ENCODE measurements around the gene TMEM63C.

Gene TMEM63C

GRCh38 chr14:77203611-77204458 is 22.2 kb downstream of the TMEM63C start:
- Histone ChIP-seq H3K27me3 (ENCODE audit: control insufficient read depth, insufficient read depth, low read length) (peaks cover 52% of the 10 kb centered on the region), H3K4me2 (ENCODE audit: low read length) (no peak overlapping the region), H3K4me3 (ENCODE audit: low read length) (no peak overlapping the region), H3K4me1 (ENCODE audit: control insufficient read depth, insufficient read depth, low read length) (no peaks in the 10 kb centered on the region), H3K9ac (ENCODE audit: low read depth, low read length) (no peak overlapping the region), H3K36me3 (ENCODE audit: insufficient read depth, low read length) (no peaks in the 10 kb centered on the region), H3K9me3 (replicated peaks; ENCODE audit: low read length) (no peaks in the 10 kb centered on the region)

GRCh38 chr14:77204459-77204771 is 22.8 kb downstream of the TMEM63C start:
- H3K9me3 ChIP-seq (replicated peaks; ENCODE audit: low read length) = no peaks in the 10 kb centered on the region
- no peak overlapping the region for H3K4me3 ChIP-seq (ENCODE audit: low read length)
- peaks cover 46% of the 10 kb centered on the region for H3K27me3 ChIP-seq (ENCODE audit: control insufficient read depth, insufficient read depth, low read length)
- no peaks in the 10 kb centered on the region for H3K36me3 ChIP-seq (ENCODE audit: insufficient read depth, low read length)
- H3K4me2 ChIP-seq (ENCODE audit: low read length) = no peak overlapping the region
- H3K4me1 ChIP-seq (ENCODE audit: control insufficient read depth, insufficient read depth, low read length) = no peaks in the 10 kb centered on the region
- no peak overlapping the region for H3K9ac ChIP-seq (ENCODE audit: low read depth, low read length)

DNA sequence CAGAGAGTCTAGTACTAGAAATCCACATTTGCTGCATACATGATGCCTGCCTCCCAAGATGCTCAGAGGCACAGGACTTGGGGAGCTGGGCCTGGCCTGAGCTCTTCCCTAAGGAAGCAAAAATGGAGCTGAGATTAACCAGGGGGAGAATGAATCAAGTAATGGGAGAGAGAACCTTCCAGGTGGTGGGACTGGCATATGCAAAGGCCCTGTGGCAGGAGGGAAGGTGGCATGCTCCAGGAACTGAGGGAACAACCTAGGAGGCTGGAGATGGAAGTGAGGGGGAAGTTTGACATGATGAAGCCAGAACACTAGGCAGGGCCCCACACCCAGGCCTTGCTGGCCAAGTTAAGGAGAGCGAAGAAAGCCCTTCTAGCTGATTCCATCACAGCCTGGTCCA is 23.3 kb downstream of the TMEM63C start:
- peaks cover 43% of the 10 kb centered on the region for H3K27me3 ChIP-seq (ENCODE audit: control insufficient read depth, insufficient read depth, low read length)
- H3K36me3 ChIP-seq (ENCODE audit: insufficient read depth, low read length) = no peaks in the 10 kb centered on the region
- H3K4me1 ChIP-seq (ENCODE audit: control insufficient read depth, insufficient read depth, low read length) = no peaks in the 10 kb centered on the region
- no peak overlapping the region for H3K9ac ChIP-seq (ENCODE audit: low read depth, low read length)
- H3K4me3 ChIP-seq (ENCODE audit: low read length) = no peak overlapping the region
- H3K9me3 ChIP-seq (replicated peaks; ENCODE audit: low read length) = no peaks in the 10 kb centered on the region
- no peak overlapping the region for H3K4me2 ChIP-seq (ENCODE audit: low read length)

DNA sequence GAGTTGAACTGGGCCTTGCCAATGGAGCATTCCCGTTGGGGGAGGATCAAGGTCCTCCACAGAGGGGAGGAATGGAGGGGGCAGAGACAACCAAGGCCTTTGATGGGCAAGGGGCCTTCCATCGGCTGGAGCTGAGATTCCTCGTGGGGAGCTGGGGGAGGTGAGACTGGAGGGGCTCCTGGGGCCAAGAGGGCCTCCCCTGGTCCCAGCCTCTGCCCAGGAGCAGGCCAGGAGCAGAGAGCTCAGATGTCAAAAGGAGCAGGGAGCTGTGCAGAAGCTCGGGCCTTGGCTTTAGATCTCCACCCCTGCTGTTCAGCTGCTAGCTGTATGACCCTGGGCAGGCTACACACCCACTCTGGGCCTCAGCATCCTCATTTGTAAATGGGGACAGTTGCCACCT is 24.0 kb downstream of the TMEM63C start:
- no peaks in the 10 kb centered on the region for H3K36me3 ChIP-seq (ENCODE audit: insufficient read depth, low read length)
- no peak overlapping the region for H3K4me3 ChIP-seq (ENCODE audit: low read length)
- H3K9ac ChIP-seq (ENCODE audit: low read depth, low read length) = no peak overlapping the region
- H3K9me3 ChIP-seq (replicated peaks; ENCODE audit: low read length) = no peaks in the 10 kb centered on the region
- H3K4me1 ChIP-seq (ENCODE audit: control insufficient read depth, insufficient read depth, low read length) = no peaks in the 10 kb centered on the region
- H3K27me3 ChIP-seq (ENCODE audit: control insufficient read depth, insufficient read depth, low read length) = peaks cover 36% of the 10 kb centered on the region
- no peak overlapping the region for H3K4me2 ChIP-seq (ENCODE audit: low read length)

- no peaks in the 10 kb centered on the region for H3K9me3 ChIP-seq (replicated peaks; ENCODE audit: low read length)
- H3K4me1 ChIP-seq (ENCODE audit: control insufficient read depth, insufficient read depth, low read length) = no peaks in the 10 kb centered on the region
- no peak overlapping the region for H3K9ac ChIP-seq (ENCODE audit: low read depth, low read length)
- no peak overlapping the region for H3K4me2 ChIP-seq (ENCODE audit: low read length)
- peaks cover 30% of the 10 kb centered on the region for H3K27me3 ChIP-seq (ENCODE audit: control insufficient read depth, insufficient read depth, low read length)
- H3K4me3 ChIP-seq (ENCODE audit: low read length) = no peak overlapping the region
- no peaks in the 10 kb centered on the region for H3K36me3 ChIP-seq (ENCODE audit: insufficient read depth, low read length)
Measured at GRCh38 chr14:77206261-77206824, 24.7 kb downstream of the TMEM63C start.

GRCh38 chr14:77206877-77207389 is 25.3 kb downstream of the TMEM63C start:
- Histone ChIP-seq H3K4me2 (ENCODE audit: low read length) (no peak overlapping the region), H3K4me3 (ENCODE audit: low read length) (no peak overlapping the region), H3K9me3 (replicated peaks; ENCODE audit: low read length) (no peaks in the 10 kb centered on the region), H3K27me3 (ENCODE audit: control insufficient read depth, insufficient read depth, low read length) (peaks cover 28% of the 10 kb centered on the region), H3K9ac (ENCODE audit: low read depth, low read length) (no peak overlapping the region), H3K4me1 (ENCODE audit: control insufficient read depth, insufficient read depth, low read length) (no peaks in the 10 kb centered on the region), H3K36me3 (ENCODE audit: insufficient read depth, low read length) (no peaks in the 10 kb centered on the region)

DNA sequence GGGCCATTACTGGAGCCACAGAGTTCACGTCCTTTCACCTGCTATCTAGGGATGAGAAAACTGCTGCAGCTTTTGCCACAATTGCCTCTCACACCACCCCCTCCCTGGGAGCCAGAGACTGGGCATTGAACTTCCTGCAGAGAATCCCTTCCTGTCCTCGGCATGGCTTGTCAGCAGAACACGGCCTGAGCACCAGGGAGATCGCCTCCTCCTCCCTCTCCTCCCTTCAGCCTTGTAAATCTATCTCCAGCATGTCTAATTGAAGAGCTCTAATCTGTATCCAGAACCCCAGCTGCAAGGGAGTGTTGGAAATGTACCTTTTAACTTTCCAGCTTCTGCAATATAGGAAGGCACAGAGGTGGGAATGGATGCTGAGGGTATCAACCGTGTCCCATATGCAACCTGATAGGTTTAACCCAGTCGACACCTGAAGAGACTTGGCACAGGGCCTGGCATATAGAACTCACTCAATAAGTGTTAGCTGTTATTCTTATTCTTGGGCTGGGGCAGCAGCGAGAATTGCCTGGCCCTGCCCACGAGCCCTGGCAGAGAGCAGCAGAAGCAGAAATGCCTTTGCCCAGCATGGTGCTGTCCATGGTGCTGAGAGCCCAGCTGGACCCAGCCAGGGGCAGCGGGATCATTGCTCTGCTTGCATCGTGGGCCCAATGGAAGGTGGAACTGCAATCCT is 26.8 kb downstream of the TMEM63C start:
- H3K4me3 ChIP-seq (ENCODE audit: low read length) = no peak overlapping the region
- H3K4me2 ChIP-seq (ENCODE audit: low read length) = no peak overlapping the region
- H3K27me3 ChIP-seq (ENCODE audit: control insufficient read depth, insufficient read depth, low read length) = peaks cover 21% of the 10 kb centered on the region
- H3K36me3 ChIP-seq (ENCODE audit: insufficient read depth, low read length) = no peaks in the 10 kb centered on the region
- H3K9ac ChIP-seq (ENCODE audit: low read depth, low read length) = no peak overlapping the region
- H3K9me3 ChIP-seq (replicated peaks; ENCODE audit: low read length) = no peaks in the 10 kb centered on the region
- no peaks in the 10 kb centered on the region for H3K4me1 ChIP-seq (ENCODE audit: control insufficient read depth, insufficient read depth, low read length)

GRCh38 chr14:77208979-77209318 is 27.4 kb downstream of the TMEM63C start:
- Histone ChIP-seq H3K9ac (ENCODE audit: low read depth, low read length) (no peak overlapping the region), H3K27me3 (ENCODE audit: control insufficient read depth, insufficient read depth, low read length) (peaks cover 21% of the 10 kb centered on the region)

DNA sequence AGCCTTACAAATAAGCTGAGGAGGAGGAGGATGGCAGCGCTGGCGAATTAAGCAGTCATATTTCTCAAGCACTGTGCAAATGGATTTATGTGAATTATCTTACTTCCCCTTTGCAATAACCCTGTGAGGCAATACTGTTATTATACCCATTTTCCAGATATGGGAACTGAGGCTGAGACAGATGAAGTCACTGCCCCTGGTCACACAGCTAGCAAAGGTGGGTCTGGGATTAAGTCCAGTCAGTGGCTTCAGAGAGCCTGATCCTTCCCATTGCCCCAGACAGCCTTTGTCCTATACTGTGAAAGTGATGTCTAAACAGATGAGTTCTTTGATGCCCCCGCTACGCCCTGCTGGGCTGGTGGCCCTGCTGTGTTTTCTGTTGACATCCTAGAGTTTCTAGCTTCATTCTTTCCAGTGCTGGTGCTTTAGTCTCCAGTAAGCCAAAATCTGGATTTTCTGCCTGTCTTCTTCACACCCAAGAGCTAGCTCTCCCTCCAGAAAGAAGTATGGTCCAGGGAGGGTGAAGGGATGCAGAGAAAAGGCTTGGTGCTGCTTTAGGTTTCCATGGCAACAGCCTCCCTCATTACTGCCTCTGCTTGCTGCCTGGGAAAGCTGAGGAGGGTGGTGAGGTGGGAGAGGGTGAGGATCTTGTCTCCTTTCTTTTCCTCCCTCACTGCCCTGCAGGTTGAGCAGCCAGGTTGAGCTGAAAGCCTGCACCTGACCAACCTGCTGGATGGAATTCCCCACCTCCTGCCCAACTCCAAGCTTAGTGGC is 30.7 kb downstream of the TMEM63C start:
- Histone ChIP-seq H3K4me3 (ENCODE audit: low read length) (no peak overlapping the region), H3K4me2 (ENCODE audit: low read length) (no peak overlapping the region), H3K36me3 (ENCODE audit: insufficient read depth, low read length) (no peaks in the 10 kb centered on the region), H3K9me3 (replicated peaks; ENCODE audit: low read length) (no peaks in the 10 kb centered on the region), H3K4me1 (ENCODE audit: control insufficient read depth, insufficient read depth, low read length) (no peaks in the 10 kb centered on the region), H3K9ac (ENCODE audit: low read depth, low read length) (no peak overlapping the region), H3K27me3 (ENCODE audit: control insufficient read depth, insufficient read depth, low read length) (peaks cover 25% of the 10 kb centered on the region)

More at GRCh38 chr14:77208979-77209318, 27.4 kb downstream of the TMEM63C start:
- Histone ChIP-seq H3K36me3 (ENCODE audit: insufficient read depth, low read length) (no peaks in the 10 kb centered on the region), H3K4me2 (ENCODE audit: low read length) (no peak overlapping the region), H3K4me1 (ENCODE audit: control insufficient read depth, insufficient read depth, low read length) (no peaks in the 10 kb centered on the region), H3K4me3 (ENCODE audit: low read length) (no peak overlapping the region), H3K9me3 (replicated peaks; ENCODE audit: low read length) (no peaks in the 10 kb centered on the region)

- Histone ChIP-seq H3K4me1 (ENCODE audit: control insufficient read depth, insufficient read depth, low read length) (no peaks in the 10 kb centered on the region), H3K9ac (ENCODE audit: low read depth, low read length) (no peak overlapping the region), H3K4me3 (ENCODE audit: low read length) (no peak overlapping the region), H3K36me3 (ENCODE audit: insufficient read depth, low read length) (no peaks in the 10 kb centered on the region), H3K4me2 (ENCODE audit: low read length) (no peak overlapping the region), H3K9me3 (replicated peaks; ENCODE audit: low read length) (no peaks in the 10 kb centered on the region), H3K27me3 (ENCODE audit: control insufficient read depth, insufficient read depth, low read length) (peaks cover 25% of the 10 kb centered on the region)
Measured at GRCh38 chr14:77212943-77213678, 31.5 kb downstream of the TMEM63C start.

- H3K4me2 ChIP-seq (ENCODE audit: low read length) = no peak overlapping the region
- no peaks in the 10 kb centered on the region for H3K4me1 ChIP-seq (ENCODE audit: control insufficient read depth, insufficient read depth, low read length)
- H3K4me3 ChIP-seq (ENCODE audit: low read length) = no peak overlapping the region
- H3K9ac ChIP-seq (ENCODE audit: low read depth, low read length) = no peak overlapping the region
- peaks cover 30% of the 10 kb centered on the region for H3K27me3 ChIP-seq (ENCODE audit: control insufficient read depth, insufficient read depth, low read length)
- no peaks in the 10 kb centered on the region for H3K9me3 ChIP-seq (replicated peaks; ENCODE audit: low read length)
- no peaks in the 10 kb centered on the region for H3K36me3 ChIP-seq (ENCODE audit: insufficient read depth, low read length)
Measured at GRCh38 chr14:77213679-77214016, 32.0 kb downstream of the TMEM63C start.

Measured in skeletal muscle satellite cell (primary cell).